GM23338 (cell line): ENCODE measurements around the gene PLD5. TPM values are rescaled to one million over a fixed set of nuclear protein-coding genes. Genes with fewer than 3 reads are reported as not detected.

ENCODE experiments used
- CREB1 ChIP-seq: fragments of 250-450 bp; sonication (Bioruptor Pico); IDR thresholded peaks from 2 replicates; pipeline ENCODE4 v1.5.0; 2020; ENCODE audit warnings: low read depth, mild to moderate bottlenecking, moderate library complexity
- EZH2 ChIP-seq: fragments of 200-600 bp; sonication (generic); IDR thresholded peaks from one replicate; pipeline ENCODE4 v1.8.0; 2017; ENCODE audit warnings: antibody characterized with exemption, mild to moderate bottlenecking, low read depth; ENCODE audit not compliant: unreplicated experiment
- EZH2phosphoT487 ChIP-seq: fragments of 200-600 bp; sonication (generic); IDR thresholded peaks from one replicate; pipeline ENCODE4 v1.8.1; 2018; ENCODE audit warnings: antibody characterized with exemption; ENCODE audit not compliant: unreplicated experiment
- JUNB ChIP-seq: IDR thresholded peaks from one replicate; pipeline ENCODE4 v1.6.1; 2016; ENCODE audit warnings: antibody characterized with exemption; ENCODE audit not compliant: unreplicated experiment
- NANOG ChIP-seq: IDR thresholded peaks from 2 replicates; pipeline ENCODE4 v1.6.1; 2016; ENCODE audit warnings: antibody characterized with exemption, borderline replicate concordance
- POLR2AphosphoS5 ChIP-seq: IDR thresholded peaks from 2 replicates; pipeline ENCODE4 v1.6.1; 2016; ENCODE audit warnings: antibody characterized with exemption, low read depth
- STAT1 ChIP-seq: IDR thresholded peaks from one replicate; pipeline ENCODE4 v1.6.1; 2016; ENCODE audit warnings: antibody characterized with exemption; ENCODE audit not compliant: unreplicated experiment
- polyA plus RNA-seq: library from polyadenylated mRNA; unstranded; fragments of >200 nt; fragmentation: Nextera tagmentation; extraction: Ambion mirVana; gene quantifications from 2 replicates; pipeline ENCODE4 v1.2.1, GENCODE V29; 2016
- total RNA-seq: library from RNA; depleted of rRNA; stranded (reverse); fragments of >200 nt; shearing (Covaris generic); gene quantifications from 2 replicates; pipeline ENCODE4 v1.2.3, GENCODE V29; 2014
- TF ChIP-seq, protein P1 (sequence below): fragments of 250-450 bp; sonication (Bioruptor Pico); IDR thresholded peaks from 2 replicates; pipeline ENCODE4 v1.5.0; 2020; ENCODE audit warnings: mild to moderate bottlenecking, moderate library complexity
- TF ChIP-seq, protein P2 (sequence below): IDR thresholded peaks from 2 replicates; pipeline ENCODE4 v1.6.1; 2016; ENCODE audit warnings: antibody characterized with exemption
- TF ChIP-seq, protein P3 (sequence below): IDR thresholded peaks from one replicate; pipeline ENCODE4 v1.6.1; 2018; ENCODE audit warnings: antibody characterized with exemption; ENCODE audit not compliant: unreplicated experiment

The PLD5 gene
- total and polyA plus RNA-seq, 2 experiments from 2014 or later = 5.5 to 5.8 TPM

DNA sequence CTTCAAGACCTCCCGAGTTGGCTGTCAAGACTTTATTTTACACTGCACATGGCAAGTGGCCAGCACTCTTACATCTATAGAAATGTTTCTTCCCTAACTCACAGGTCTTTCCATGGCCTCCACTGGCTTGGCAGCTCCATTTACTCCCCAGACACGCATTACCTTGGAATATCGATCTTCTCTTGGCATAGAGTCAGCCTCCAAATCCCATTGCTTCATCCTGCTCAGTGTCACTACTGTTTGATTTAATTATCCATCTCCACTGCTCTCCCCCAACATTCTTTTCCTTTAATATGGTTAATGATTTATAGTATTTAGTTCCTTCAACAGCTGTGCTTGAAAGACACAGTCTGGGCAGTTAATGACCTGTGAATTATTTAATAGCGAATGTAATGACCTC, 284.4 kb downstream of the PLD5 start (continued):
- TF ChIP-seq, protein P1, sequence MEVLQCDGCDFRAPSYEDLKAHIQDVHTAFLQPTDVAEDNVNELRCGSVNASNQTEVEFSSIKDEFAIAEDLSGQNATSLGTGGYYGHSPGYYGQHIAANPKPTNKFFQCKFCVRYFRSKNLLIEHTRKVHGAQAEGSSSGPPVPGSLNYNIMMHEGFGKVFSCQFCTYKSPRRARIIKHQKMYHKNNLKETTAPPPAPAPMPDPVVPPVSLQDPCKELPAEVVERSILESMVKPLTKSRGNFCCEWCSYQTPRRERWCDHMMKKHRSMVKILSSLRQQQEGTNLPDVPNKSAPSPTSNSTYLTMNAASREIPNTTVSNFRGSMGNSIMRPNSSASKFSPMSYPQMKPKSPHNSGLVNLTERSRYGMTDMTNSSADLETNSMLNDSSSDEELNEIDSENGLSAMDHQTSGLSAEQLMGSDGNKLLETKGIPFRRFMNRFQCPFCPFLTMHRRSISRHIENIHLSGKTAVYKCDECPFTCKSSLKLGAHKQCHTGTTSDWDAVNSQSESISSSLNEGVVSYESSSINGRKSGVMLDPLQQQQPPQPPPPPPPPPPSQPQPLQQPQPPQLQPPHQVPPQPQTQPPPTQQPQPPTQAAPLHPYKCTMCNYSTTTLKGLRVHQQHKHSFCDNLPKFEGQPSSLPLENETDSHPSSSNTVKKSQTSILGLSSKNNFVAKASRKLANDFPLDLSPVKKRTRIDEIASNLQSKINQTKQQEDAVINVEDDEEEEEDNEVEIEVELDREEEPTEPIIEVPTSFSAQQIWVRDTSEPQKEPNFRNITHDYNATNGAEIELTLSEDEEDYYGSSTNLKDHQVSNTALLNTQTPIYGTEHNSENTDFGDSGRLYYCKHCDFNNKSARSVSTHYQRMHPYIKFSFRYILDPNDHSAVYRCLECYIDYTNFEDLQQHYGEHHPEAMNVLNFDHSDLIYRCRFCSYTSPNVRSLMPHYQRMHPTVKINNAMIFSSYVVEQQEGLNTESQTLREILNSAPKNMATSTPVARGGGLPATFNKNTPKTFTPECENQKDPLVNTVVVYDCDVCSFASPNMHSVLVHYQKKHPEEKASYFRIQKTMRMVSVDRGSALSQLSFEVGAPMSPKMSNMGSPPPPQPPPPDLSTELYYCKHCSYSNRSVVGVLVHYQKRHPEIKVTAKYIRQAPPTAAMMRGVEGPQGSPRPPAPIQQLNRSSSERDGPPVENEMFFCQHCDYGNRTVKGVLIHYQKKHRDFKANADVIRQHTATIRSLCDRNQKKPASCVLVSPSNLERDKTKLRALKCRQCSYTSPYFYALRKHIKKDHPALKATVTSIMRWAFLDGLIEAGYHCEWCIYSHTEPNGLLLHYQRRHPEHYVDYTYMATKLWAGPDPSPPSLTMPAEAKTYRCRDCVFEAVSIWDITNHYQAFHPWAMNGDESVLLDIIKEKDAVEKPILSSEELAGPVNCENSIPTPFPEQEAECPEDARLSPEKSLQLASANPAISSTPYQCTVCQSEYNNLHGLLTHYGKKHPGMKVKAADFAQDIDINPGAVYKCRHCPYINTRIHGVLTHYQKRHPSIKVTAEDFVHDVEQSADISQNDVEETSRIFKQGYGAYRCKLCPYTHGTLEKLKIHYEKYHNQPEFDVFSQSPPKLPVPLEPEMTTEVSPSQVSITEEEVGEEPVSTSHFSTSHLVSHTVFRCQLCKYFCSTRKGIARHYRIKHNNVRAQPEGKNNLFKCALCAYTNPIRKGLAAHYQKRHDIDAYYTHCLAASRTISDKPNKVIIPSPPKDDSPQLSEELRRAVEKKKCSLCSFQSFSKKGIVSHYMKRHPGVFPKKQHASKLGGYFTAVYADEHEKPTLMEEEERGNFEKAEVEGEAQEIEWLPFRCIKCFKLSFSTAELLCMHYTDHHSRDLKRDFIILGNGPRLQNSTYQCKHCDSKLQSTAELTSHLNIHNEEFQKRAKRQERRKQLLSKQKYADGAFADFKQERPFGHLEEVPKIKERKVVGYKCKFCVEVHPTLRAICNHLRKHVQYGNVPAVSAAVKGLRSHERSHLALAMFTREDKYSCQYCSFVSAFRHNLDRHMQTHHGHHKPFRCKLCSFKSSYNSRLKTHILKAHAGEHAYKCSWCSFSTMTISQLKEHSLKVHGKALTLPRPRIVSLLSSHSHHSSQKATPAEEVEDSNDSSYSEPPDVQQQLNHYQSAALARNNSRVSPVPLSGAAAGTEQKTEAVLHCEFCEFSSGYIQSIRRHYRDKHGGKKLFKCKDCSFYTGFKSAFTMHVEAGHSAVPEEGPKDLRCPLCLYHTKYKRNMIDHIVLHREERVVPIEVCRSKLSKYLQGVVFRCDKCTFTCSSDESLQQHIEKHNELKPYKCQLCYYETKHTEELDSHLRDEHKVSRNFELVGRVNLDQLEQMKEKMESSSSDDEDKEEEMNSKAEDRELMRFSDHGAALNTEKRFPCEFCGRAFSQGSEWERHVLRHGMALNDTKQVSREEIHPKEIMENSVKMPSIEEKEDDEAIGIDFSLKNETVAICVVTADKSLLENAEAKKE (CRISPR knock-in tag) = no peak
- TF ChIP-seq STAT1 (no peak), NANOG (no peak), CREB1 (CRISPR knock-in tag) (no peak), JUNB (no peak), EZH2phosphoT487 (no peak), POLR2AphosphoS5 (no peak), EZH2 (no peak)
- TF ChIP-seq, protein P2, sequence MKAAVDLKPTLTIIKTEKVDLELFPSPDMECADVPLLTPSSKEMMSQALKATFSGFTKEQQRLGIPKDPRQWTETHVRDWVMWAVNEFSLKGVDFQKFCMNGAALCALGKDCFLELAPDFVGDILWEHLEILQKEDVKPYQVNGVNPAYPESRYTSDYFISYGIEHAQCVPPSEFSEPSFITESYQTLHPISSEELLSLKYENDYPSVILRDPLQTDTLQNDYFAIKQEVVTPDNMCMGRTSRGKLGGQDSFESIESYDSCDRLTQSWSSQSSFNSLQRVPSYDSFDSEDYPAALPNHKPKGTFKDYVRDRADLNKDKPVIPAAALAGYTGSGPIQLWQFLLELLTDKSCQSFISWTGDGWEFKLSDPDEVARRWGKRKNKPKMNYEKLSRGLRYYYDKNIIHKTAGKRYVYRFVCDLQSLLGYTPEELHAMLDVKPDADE = no peak
- TF ChIP-seq, protein P3, sequence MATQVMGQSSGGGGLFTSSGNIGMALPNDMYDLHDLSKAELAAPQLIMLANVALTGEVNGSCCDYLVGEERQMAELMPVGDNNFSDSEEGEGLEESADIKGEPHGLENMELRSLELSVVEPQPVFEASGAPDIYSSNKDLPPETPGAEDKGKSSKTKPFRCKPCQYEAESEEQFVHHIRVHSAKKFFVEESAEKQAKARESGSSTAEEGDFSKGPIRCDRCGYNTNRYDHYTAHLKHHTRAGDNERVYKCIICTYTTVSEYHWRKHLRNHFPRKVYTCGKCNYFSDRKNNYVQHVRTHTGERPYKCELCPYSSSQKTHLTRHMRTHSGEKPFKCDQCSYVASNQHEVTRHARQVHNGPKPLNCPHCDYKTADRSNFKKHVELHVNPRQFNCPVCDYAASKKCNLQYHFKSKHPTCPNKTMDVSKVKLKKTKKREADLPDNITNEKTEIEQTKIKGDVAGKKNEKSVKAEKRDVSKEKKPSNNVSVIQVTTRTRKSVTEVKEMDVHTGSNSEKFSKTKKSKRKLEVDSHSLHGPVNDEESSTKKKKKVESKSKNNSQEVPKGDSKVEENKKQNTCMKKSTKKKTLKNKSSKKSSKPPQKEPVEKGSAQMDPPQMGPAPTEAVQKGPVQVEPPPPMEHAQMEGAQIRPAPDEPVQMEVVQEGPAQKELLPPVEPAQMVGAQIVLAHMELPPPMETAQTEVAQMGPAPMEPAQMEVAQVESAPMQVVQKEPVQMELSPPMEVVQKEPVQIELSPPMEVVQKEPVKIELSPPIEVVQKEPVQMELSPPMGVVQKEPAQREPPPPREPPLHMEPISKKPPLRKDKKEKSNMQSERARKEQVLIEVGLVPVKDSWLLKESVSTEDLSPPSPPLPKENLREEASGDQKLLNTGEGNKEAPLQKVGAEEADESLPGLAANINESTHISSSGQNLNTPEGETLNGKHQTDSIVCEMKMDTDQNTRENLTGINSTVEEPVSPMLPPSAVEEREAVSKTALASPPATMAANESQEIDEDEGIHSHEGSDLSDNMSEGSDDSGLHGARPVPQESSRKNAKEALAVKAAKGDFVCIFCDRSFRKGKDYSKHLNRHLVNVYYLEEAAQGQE = no peak
